Central memory CD8-positive, alpha-beta T cell (primary cell): ENCODE measurements around the gene TEAD1.

Source experiments
- ATAC-seq: fragments of 150-1000 bp; cut with Tn5 transposase; replicated peaks from 2 replicates; pipeline ENCODE4 v1.10.0; 2022; ENCODE audit warnings: mild to moderate bottlenecking, moderate FRiP score, moderate number of reproducible peaks; ENCODE audit not compliant: poor library complexity, severe bottlenecking; ENCODE audit errors: extremely low read depth
- DNase-seq, 2 donors: peaks; one replicate each; pipeline ENCODE4 v3.0.0; 2021; ENCODE audit warnings: low spot score in 2 of 2
- H3K27ac Mint-ChIP-seq: one replicate; pipeline ENCODE4 v1.8.0; 2022; ENCODE audit warnings: low read depth, mild to moderate bottlenecking, moderate library complexity, mixed read lengths
- H3K27me3 Mint-ChIP-seq: one replicate; pipeline ENCODE4 v1.8.0; 2022; ENCODE audit warnings: mixed read lengths
- H3K36me3 Mint-ChIP-seq: one replicate; pipeline ENCODE4 v1.8.0; 2022; ENCODE audit warnings: mild to moderate bottlenecking, moderate library complexity, mixed read lengths; ENCODE audit not compliant: insufficient read depth
- H3K4me1 Mint-ChIP-seq: one replicate; pipeline ENCODE4 v1.8.0; 2022; ENCODE audit warnings: mixed read lengths
- H3K4me3 Mint-ChIP-seq: one replicate; pipeline ENCODE4 v1.8.0; 2022; ENCODE audit warnings: mild to moderate bottlenecking, moderate library complexity, mixed read lengths
- H3K9me3 Mint-ChIP-seq: one replicate; pipeline ENCODE4 v1.8.0; 2022; ENCODE audit warnings: mixed read lengths

TEAD1 gene

GRCh38 chr11:12927886-12928285, 253.7 kb downstream of the TEAD1 start:
- Mint-ChIP-seq H3K27ac (no peak overlapping the region), H3K9me3 (no peaks in the 10 kb centered on the region), H3K27me3 (peaks cover 15% of the 10 kb centered on the region), H3K4me1 (no peaks in the 10 kb centered on the region), H3K4me3 (no peak overlapping the region), H3K36me3 (peaks cover 2% of the 10 kb centered on the region)
- DNase-seq (no peak), ATAC-seq (no peak)

- Mint-ChIP-seq H3K4me3 (no peak overlapping the region), H3K4me1 (no peaks in the 10 kb centered on the region), H3K27ac (no peak overlapping the region), H3K27me3 (peaks cover 27% of the 10 kb centered on the region), H3K36me3 (peaks cover 2% of the 10 kb centered on the region), H3K9me3 (no peaks in the 10 kb centered on the region)
- ATAC-seq (no peak), DNase-seq (no peak)
Observed at GRCh38 chr11:12930850-12931249, 256.6 kb downstream of the TEAD1 start.

GRCh38 chr11:12932485-12932884, 258.3 kb downstream of the TEAD1 start:
- Mint-ChIP-seq H3K27ac (no peak overlapping the region), H3K36me3 (no peaks in the 10 kb centered on the region), H3K9me3 (no peaks in the 10 kb centered on the region), H3K4me1 (no peaks in the 10 kb centered on the region), H3K27me3 (peaks cover 34% of the 10 kb centered on the region), H3K4me3 (no peak overlapping the region)
- ATAC-seq = no peak
- DNase-seq = no peak

DNA sequence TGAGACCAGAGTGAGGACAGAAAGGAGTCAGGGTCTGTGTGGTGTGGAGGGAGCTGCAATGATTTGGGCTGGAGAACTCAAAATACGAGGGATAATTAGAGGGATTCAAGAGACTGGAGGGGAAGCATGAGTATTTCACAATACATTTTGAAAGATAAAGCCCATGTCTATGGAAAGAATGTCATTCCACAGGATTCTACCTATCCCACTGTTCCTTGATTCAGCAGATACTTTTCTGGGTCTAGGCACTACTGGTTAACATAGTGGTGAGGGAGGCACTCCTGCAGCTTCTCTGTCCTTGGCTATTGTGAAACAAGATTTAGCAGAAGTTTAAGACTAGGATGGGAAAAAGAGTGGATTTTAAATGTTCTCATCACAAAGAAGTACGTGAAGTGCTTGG, 262.0 kb downstream of the TEAD1 start:
- H3K36me3 Mint-ChIP-seq = no peaks in the 10 kb centered on the region
- peaks cover 44% of the 10 kb centered on the region for H3K27me3 Mint-ChIP-seq
- no peaks in the 10 kb centered on the region for H3K9me3 Mint-ChIP-seq
- H3K27ac Mint-ChIP-seq = no peak overlapping the region
- H3K4me1 Mint-ChIP-seq = no peaks in the 10 kb centered on the region
- DNase-seq (no peak), ATAC-seq (no peak)
- H3K4me3 Mint-ChIP-seq = no peak overlapping the region

- no peak overlapping the region for H3K4me3 Mint-ChIP-seq
- no peak for ATAC-seq
- no peaks in the 10 kb centered on the region for H3K4me1 Mint-ChIP-seq
Observed at GRCh38 chr11:12938590-12939247, 264.5 kb downstream of the TEAD1 start.

GRCh38 chr11:12941671-12942070, 267.4 kb downstream of the TEAD1 start:
- H3K9me3 Mint-ChIP-seq = no peaks in the 10 kb centered on the region
- H3K4me1 Mint-ChIP-seq = no peaks in the 10 kb centered on the region
- no peak for DNase-seq
- no peak overlapping the region for H3K4me3 Mint-ChIP-seq
- H3K27ac Mint-ChIP-seq = no peak overlapping the region
- H3K27me3 Mint-ChIP-seq = peaks cover 65% of the 10 kb centered on the region
- peaks cover 2% of the 10 kb centered on the region for H3K36me3 Mint-ChIP-seq
- ATAC-seq = no peak

More at GRCh38 chr11:12938590-12939247, 264.5 kb downstream of the TEAD1 start:
- no peak for DNase-seq
- Mint-ChIP-seq H3K27ac (no peak overlapping the region), H3K36me3 (no peaks in the 10 kb centered on the region), H3K9me3 (no peaks in the 10 kb centered on the region), H3K27me3 (peaks cover 61% of the 10 kb centered on the region)

DNA sequence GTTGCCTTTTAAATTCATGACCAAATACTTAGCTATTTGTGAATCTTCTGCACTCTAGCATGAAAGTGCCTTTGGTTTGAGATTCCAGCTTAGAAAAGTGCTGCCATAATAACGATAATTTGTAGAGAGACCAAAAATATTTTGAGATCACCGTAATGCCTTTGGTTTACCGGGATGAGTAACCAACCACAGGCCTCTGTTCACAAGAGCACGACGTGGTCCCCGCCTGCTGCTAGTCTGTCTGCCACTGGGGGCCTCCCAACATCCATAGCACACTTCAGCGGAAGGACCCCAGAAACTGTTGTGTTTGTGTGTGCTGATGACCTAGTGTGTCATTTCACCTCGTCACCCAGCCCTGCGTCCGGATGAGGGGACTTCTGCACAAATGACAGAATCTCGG, 267.9 kb downstream of the TEAD1 start:
- peaks cover 2% of the 10 kb centered on the region for H3K36me3 Mint-ChIP-seq
- no peak overlapping the region for H3K27ac Mint-ChIP-seq
- H3K27me3 Mint-ChIP-seq = peaks cover 70% of the 10 kb centered on the region
- no peaks in the 10 kb centered on the region for H3K4me1 Mint-ChIP-seq
- ATAC-seq = no peak
- no peaks in the 10 kb centered on the region for H3K9me3 Mint-ChIP-seq
- no peak for DNase-seq
- no peak overlapping the region for H3K4me3 Mint-ChIP-seq

GRCh38 chr11:12943311-12943710, 269.1 kb downstream of the TEAD1 start:
- DNase-seq (no peak), ATAC-seq (no peak)
- Mint-ChIP-seq H3K4me3 (no peak overlapping the region), H3K4me1 (no peaks in the 10 kb centered on the region), H3K27ac (no peak overlapping the region), H3K36me3 (peaks cover 2% of the 10 kb centered on the region), H3K9me3 (no peaks in the 10 kb centered on the region), H3K27me3 (peaks cover 82% of the 10 kb centered on the region)

- Mint-ChIP-seq H3K4me1 (no peaks in the 10 kb centered on the region), H3K36me3 (peaks cover 2% of the 10 kb centered on the region), H3K4me3 (no peak overlapping the region), H3K27ac (no peak overlapping the region), H3K9me3 (no peaks in the 10 kb centered on the region), H3K27me3 (peaks cover 84% of the 10 kb centered on the region)
- DNase-seq (no peak), ATAC-seq (no peak)
Observed at GRCh38 chr11:12944889-12945288, 270.7 kb downstream of the TEAD1 start.

DNA sequence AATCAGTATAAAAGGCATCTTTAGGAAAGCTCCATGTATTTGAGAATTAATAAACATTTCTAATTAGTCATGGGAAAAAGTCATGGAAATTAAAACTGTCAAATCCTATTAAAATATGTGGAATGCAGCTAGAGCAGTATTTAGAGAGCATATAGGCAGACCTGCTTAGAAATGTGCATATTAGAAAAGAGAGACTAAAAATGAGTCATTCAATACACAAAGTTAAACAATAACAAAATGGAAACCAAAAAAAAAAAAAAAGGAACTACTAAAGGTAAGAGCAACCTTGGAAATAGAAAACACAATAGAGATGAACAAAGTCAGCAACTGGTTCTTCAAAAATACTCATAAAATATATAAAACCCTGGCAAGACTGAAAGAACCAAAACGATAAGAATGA, 275.2 kb downstream of the TEAD1 start:
- no peak overlapping the region for H3K4me3 Mint-ChIP-seq
- H3K36me3 Mint-ChIP-seq = peaks cover 2% of the 10 kb centered on the region
- DNase-seq (no peak), ATAC-seq (no peak)
- peaks cover 94% of the 10 kb centered on the region for H3K27me3 Mint-ChIP-seq
- peaks cover 5% of the 10 kb centered on the region for H3K9me3 Mint-ChIP-seq
- H3K4me1 Mint-ChIP-seq = no peaks in the 10 kb centered on the region
- H3K27ac Mint-ChIP-seq = no peak overlapping the region

- Mint-ChIP-seq H3K9me3 (peaks cover 5% of the 10 kb centered on the region), H3K36me3 (no peaks in the 10 kb centered on the region), H3K4me3 (no peak overlapping the region), H3K27me3 (peaks cover 88% of the 10 kb centered on the region), H3K27ac (no peak overlapping the region), H3K4me1 (no peaks in the 10 kb centered on the region)
- no peak for DNase-seq
- no peak for ATAC-seq
Observed at GRCh38 chr11:12950670-12951069, 276.4 kb downstream of the TEAD1 start.

DNA sequence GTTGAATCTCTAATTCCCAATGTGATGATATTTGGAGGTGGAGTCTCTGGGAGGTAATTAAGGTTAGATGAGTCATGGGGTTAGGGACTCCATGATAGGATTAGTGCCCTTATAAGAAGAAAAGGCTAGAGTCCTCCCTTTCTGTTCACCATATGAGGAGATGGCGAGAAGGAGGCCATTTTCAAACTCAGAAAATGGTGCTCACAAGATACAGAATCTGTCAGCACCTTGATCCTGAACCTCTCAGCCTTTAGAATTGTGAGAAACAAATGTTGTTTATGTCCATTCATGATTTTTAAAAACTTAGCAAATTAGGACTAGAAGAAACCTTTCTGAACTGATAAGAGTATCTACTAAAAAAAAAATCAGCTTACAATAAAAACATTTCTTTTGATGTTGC, 277.2 kb downstream of the TEAD1 start:
- Mint-ChIP-seq H3K36me3 (no peaks in the 10 kb centered on the region), H3K27ac (no peak overlapping the region), H3K27me3 (peaks cover 84% of the 10 kb centered on the region), H3K4me1 (no peaks in the 10 kb centered on the region), H3K4me3 (no peak overlapping the region), H3K9me3 (peaks cover 5% of the 10 kb centered on the region)
- DNase-seq (no peak), ATAC-seq (no peak)

DNA sequence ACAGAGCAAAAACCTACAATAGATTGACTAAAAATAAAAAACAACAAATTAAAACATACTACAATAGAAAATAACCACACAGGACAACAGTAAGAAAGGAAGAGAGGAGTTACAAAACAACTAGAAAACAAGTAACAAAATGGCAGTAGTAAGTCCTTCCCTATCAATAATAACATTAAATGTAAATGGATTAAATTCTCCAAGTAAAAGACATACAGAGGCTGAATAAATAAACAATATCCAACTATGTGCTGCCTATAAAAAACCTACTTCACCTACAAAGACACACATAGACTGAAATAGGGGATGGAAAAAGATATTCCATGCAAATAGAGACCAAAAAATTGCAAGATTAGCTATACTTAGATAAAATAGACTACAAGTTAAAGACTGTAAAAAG, 277.9 kb downstream of the TEAD1 start:
- ATAC-seq (no peak), DNase-seq (no peak)
- Mint-ChIP-seq H3K4me3 (no peak overlapping the region), H3K9me3 (peaks cover 5% of the 10 kb centered on the region), H3K27me3 (peaks cover 77% of the 10 kb centered on the region), H3K36me3 (no peaks in the 10 kb centered on the region), H3K4me1 (no peaks in the 10 kb centered on the region), H3K27ac (no peak overlapping the region)
